Activated CD4-positive, alpha-beta T cell treated with anti-CD3 and anti-CD28 coated beads, Interleukin-2, amount 50 U/mL, for 4 hours (primary cell): Measurements from ENCODE around the gene RBM4.

Source experiments
- DNase-seq, 2 experiments: peaks; one replicate each; pipeline ENCODE4 v3.0.0-alpha.2; 2020

The RBM4 gene

GRCh38 chr11:66691311-66691980 lies 52.9 kb downstream of the RBM4 start:
- no peak for DNase-seq

DNA sequence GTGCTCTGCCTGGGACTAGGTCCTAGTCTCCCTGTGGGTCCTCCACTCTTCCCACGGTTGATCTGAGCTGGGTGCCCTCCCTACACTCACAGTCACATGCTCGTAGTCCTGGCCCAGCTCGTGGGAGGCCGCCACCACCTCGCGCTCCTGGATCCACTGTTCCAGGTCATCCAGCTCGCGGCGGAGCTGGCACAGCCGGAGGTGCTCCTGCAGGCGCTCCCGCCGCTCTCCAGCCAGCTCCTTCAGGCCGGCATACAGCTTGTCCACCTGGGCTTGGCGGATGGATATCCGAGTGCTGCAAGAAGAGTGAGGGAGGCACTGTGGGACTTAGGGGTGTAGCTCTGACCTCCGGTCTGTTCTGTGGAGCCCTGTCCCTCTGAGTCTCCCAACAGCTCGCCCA lies 53.9 kb downstream of the RBM4 start:
- DNase-seq = no peak

DNA sequence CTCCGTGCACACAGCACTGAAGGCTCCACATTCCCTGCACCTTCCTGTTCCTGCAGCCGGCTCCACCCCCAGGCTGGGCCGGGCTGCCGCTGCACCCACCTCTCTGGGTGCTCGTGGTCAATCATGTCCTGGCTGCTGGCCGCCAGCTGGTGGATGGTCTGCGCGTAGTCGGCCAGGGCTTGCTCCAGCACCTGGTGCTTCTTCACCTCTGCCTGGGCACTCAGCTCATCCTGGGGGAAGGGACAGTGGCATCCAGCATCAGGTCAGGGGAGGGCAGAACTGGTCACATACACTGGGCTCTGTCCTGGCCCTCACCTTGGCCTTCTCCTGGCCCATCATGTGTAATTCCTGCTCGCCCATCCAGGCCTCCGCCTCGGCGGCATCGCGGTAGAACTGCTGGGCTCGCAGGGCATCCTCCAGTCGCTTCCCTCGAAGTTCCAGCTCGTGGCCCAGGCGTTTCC lies 54.4 kb downstream of the RBM4 start:
- DNase-seq = no peak

DNA sequence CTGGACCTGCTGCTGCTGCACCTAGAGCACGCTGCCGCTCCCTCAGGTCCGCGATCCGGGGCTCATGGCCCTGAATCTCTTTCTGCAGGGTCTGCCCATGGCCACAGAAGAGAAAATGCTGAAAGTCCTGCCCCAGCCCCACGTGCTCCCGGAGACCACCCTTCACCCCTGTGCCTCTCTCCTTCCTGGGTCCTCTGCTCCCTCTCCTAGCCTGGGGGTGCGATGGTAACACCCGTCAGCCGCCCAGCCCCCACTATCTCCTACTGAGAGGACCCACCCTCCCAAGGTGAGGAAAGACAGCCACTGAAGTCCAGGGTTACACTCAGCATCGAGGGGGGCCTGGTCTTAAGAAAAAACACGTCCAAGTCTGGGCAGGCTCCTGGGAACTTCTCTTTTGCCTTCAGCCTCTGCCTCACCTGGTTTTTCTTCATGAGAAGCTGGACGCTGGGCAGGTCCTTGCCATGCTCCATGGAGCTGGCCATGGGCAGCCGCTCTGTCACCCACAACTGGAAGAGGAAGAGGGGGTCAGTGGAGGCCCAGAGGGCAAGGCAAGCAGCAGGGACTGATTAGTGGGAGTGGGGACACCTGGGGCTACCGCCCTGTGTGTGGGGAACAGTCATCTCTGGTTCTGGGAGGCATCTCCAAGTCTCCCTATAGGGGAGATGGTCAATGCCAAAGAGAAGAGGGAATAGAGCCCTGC lies 55.0 kb downstream of the RBM4 start:
- DNase-seq = no peak

DNA sequence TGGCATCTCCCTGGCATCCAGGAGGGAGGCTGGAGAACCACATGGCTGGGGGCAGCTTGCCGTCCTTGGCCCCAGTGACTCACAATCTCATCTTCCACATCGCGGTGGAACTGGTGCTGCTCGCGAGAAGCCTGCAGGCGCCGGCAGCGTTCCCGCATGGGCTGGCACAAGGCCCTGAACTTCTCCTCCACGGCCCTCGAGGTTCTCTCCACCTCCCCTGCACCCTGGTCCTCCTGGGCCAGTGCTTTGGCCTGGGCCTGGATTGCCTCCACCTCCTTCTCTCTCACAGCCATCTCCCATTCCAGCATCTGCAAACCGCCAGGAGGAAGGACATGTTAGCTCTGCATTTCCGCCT lies 55.5 kb downstream of the RBM4 start:
- DNase-seq = no peak

DNA sequence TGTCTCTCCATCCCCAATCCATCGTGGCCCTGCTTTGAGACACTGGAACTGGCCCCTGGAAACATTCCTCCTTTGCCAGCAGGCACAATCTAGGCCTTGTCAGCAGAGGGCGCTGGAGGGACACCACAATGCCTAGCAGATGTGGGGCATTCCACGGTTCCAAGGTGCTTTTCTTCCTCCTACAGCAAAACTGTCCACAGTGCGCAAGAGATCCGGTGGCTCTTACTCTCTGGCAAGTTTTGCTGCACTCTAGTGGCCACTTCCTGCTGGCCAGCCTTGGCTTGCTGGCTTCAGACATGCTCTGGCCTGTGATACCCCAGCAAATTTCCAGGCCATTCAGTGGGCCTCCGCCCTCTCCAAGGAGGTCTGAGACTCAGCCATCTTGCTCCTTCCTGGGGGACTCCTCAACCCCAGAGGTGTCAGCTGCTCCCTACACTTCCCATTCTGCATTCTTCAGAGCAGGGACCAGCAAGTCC lies 56.3 kb downstream of the RBM4 start:
- peak; percentile 83 to 86 for DNase-seq
